GM12891 (cell line): ENCODE data around the gene SIM2.

Experiments
- PAX5 ChIP-seq: IDR thresholded peaks from 2 replicates; pipeline ENCODE4 v1.6.1; 2011; ENCODE audit warnings: low read length, moderate library complexity, mild to moderate bottlenecking; ENCODE audit not compliant: insufficient read depth, severe bottlenecking
- POLR2A ChIP-seq: IDR thresholded peaks from 2 replicates; pipeline ENCODE4 v1.6.1; 2011; ENCODE audit warnings: low read depth, low read length, control low read depth
- POLR2AphosphoS5 ChIP-seq: IDR thresholded peaks from 2 replicates; pipeline ENCODE4 v1.6.1; 2011; ENCODE audit warnings: low read depth, low read length, control low read depth
- SPI1 ChIP-seq: IDR thresholded peaks from 2 replicates; pipeline ENCODE4 v1.6.1; 2011; ENCODE audit warnings: low read depth, low read length, control low read depth
- TAF1 ChIP-seq: IDR thresholded peaks from 2 replicates; pipeline ENCODE4 v1.6.1; 2011; ENCODE audit warnings: low read depth, low read length, control low read depth

GRCh38 chr21:36730291-36731281 lies 31.7 kb downstream of the SIM2 start:
- TF ChIP-seq POLR2A (no peak), POLR2AphosphoS5 (no peak), PAX5 (no peak), TAF1 (no peak), SPI1 (no peak)
